Panc1 (cell line): Measurements from ENCODE around the gene NTM.

ENCODE experiments used
- POLR2AphosphoS5 ChIP-seq: IDR thresholded peaks from 2 replicates; pipeline ENCODE4 v1.6.1; 2012; ENCODE audit warnings: mild to moderate bottlenecking, low read depth, low read length, moderate library complexity
- SIN3A ChIP-seq: IDR thresholded peaks from 2 replicates; pipeline ENCODE4 v1.6.1; 2012; ENCODE audit warnings: low read depth, mild to moderate bottlenecking, low read length, moderate library complexity, borderline replicate concordance; ENCODE audit not compliant: insufficient read depth
- TCF7L2 ChIP-seq: IDR thresholded peaks from 2 replicates; pipeline ENCODE4 v1.6.1; 2011; ENCODE audit warnings: mild to moderate bottlenecking, low read depth, low read length, inconsistent platforms
- TF ChIP-seq, protein P1 (sequence below): fragments of 450-650 bp; IDR thresholded peaks from 2 replicates; pipeline ENCODE4 v1.5.1; 2017; ENCODE audit warnings: mild to moderate bottlenecking
- TF ChIP-seq, protein P2 (sequence below), 2 experiments: IDR thresholded peaks; 2 replicates each; pipeline ENCODE4 v1.6.1; 2011 to 2012; ENCODE audit warnings: low read depth in 2 of 2, control low read depth in 1 of 2, low read length in 1 of 2, mild to moderate bottlenecking in 1 of 2, moderate library complexity in 1 of 2; ENCODE audit not compliant: insufficient read depth in 1 of 2

DNA sequence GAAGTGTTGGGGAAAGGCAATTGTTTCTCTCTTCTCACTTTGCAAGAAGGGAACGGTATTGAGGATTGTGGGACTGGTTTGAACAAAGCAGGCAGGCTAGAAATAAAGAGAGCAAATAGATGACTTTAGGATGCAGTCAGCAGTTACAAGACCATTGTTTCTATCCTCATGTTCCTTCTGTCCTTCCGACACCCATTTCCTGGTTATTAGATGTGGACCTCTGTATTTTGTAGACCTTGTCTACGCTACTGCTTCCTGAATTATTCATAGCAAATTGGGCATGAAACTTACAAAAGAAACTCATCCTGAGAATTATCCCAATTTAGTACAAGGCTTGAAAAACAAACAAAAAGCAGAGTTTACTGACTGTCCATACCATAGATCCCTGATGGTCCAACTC lies 656.3 kb downstream of the NTM start:
- TF ChIP-seq, protein P1, sequence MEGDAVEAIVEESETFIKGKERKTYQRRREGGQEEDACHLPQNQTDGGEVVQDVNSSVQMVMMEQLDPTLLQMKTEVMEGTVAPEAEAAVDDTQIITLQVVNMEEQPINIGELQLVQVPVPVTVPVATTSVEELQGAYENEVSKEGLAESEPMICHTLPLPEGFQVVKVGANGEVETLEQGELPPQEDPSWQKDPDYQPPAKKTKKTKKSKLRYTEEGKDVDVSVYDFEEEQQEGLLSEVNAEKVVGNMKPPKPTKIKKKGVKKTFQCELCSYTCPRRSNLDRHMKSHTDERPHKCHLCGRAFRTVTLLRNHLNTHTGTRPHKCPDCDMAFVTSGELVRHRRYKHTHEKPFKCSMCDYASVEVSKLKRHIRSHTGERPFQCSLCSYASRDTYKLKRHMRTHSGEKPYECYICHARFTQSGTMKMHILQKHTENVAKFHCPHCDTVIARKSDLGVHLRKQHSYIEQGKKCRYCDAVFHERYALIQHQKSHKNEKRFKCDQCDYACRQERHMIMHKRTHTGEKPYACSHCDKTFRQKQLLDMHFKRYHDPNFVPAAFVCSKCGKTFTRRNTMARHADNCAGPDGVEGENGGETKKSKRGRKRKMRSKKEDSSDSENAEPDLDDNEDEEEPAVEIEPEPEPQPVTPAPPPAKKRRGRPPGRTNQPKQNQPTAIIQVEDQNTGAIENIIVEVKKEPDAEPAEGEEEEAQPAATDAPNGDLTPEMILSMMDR = no peak
- TF ChIP-seq, protein P2, sequence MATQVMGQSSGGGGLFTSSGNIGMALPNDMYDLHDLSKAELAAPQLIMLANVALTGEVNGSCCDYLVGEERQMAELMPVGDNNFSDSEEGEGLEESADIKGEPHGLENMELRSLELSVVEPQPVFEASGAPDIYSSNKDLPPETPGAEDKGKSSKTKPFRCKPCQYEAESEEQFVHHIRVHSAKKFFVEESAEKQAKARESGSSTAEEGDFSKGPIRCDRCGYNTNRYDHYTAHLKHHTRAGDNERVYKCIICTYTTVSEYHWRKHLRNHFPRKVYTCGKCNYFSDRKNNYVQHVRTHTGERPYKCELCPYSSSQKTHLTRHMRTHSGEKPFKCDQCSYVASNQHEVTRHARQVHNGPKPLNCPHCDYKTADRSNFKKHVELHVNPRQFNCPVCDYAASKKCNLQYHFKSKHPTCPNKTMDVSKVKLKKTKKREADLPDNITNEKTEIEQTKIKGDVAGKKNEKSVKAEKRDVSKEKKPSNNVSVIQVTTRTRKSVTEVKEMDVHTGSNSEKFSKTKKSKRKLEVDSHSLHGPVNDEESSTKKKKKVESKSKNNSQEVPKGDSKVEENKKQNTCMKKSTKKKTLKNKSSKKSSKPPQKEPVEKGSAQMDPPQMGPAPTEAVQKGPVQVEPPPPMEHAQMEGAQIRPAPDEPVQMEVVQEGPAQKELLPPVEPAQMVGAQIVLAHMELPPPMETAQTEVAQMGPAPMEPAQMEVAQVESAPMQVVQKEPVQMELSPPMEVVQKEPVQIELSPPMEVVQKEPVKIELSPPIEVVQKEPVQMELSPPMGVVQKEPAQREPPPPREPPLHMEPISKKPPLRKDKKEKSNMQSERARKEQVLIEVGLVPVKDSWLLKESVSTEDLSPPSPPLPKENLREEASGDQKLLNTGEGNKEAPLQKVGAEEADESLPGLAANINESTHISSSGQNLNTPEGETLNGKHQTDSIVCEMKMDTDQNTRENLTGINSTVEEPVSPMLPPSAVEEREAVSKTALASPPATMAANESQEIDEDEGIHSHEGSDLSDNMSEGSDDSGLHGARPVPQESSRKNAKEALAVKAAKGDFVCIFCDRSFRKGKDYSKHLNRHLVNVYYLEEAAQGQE (IDR thresholded peaks at IDR 0.05; ENCODE audit: insufficient read depth in 1 of 2, low read depth in 2 of 2, low read length in 1 of 2) = no peak
- TF ChIP-seq SIN3A = no peak
- no peak for TF ChIP-seq POLR2AphosphoS5
- TF ChIP-seq TCF7L2 = no peak
